ENCODE results near the gene DHX32.
"Not testable (repeated sequence)": the region's sequence is repeated elsewhere in the genome, so short reads cannot be mapped to it uniquely, and the experiment has no call there.

DHX32 gene

GRCh38 chr10:125907598-125907997 lies 26.5 kb upstream of the DHX32 start:
- H3K4me2 ChIP-seq (ENCODE audit: low read depth, low read length, poor library complexity, severe bottlenecking); H3K79me2 ChIP-seq (ENCODE audit: insufficient read depth, low read length); H4K20me1 ChIP-seq (ENCODE audit: low read depth, low read length); H3K9me3 ChIP-seq (ENCODE audit: insufficient read depth, low read length); H3F3A ChIP-seq (ENCODE audit: insufficient read depth); H2AFZ ChIP-seq (ENCODE audit: low read depth, low read length, severe bottlenecking); H3K4me3 ChIP-seq (ENCODE audit: insufficient read depth, low read length, poor library complexity, severe bottlenecking); H3K9ac ChIP-seq (ENCODE audit: low read length); H3K27me3 ChIP-seq (ENCODE audit: low read length); H3K36me3 ChIP-seq (ENCODE audit: low read length); H3K9me2 ChIP-seq (replicated peaks; ENCODE audit: insufficient read depth, low read length); H3K27ac ChIP-seq (ENCODE audit: low read depth, low read length): not testable (repeated sequence)

GRCh38 chr10:125905069-125905994 lies 24.2 kb upstream of the DHX32 start:
- H3K9ac ChIP-seq (ENCODE audit: low read length); H3K79me2 ChIP-seq (ENCODE audit: insufficient read depth, low read length): not testable (repeated sequence)

DNA sequence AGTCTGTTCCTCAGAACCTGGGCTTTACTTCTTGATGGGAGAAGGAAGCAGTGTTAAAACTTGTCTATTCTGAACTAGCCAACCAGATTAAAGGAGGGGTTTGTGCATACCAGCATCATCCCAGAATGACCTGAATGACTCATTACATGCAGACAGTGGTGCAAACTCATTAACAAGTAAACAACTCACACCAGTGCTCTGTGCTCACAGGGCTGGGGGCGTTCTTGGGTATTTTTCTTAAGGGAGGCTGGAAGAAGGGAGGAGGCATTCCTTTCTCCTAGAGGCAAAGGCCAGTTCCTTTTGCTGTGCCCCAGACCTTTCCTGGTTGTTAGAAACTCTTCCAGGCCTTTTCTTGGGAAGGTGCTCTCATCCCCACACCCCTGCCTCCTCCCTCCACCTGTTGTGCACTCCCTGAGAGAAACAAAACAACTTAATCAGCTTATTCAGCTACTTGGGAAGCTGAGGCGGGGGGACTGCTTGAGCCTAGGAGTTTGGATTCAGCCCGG lies 22.1 kb upstream of the DHX32 start:
- not testable (repeated sequence) for H3K27ac ChIP-seq (ENCODE audit: low read depth, low read length); H3K9ac ChIP-seq (ENCODE audit: low read length); H3K9me3 ChIP-seq (ENCODE audit: insufficient read depth, low read length); H3K4me2 ChIP-seq (ENCODE audit: low read depth, low read length, poor library complexity, severe bottlenecking); H3K4me3 ChIP-seq (ENCODE audit: insufficient read depth, low read length, poor library complexity, severe bottlenecking); H3K27me3 ChIP-seq (ENCODE audit: low read length); H3K9me2 ChIP-seq (replicated peaks; ENCODE audit: insufficient read depth, low read length); H3F3A ChIP-seq (ENCODE audit: insufficient read depth); H3K36me3 ChIP-seq (ENCODE audit: low read length); H3K79me2 ChIP-seq (ENCODE audit: insufficient read depth, low read length); H2AFZ ChIP-seq (ENCODE audit: low read depth, low read length, severe bottlenecking); H4K20me1 ChIP-seq (ENCODE audit: low read depth, low read length)

More at GRCh38 chr10:125905069-125905994, 24.2 kb upstream of the DHX32 start:
- H3K27me3 ChIP-seq (ENCODE audit: low read length); H2AFZ ChIP-seq (ENCODE audit: low read depth, low read length, severe bottlenecking); H4K20me1 ChIP-seq (ENCODE audit: low read depth, low read length); H3K9me2 ChIP-seq (replicated peaks; ENCODE audit: insufficient read depth, low read length); H3K4me2 ChIP-seq (ENCODE audit: low read depth, low read length, poor library complexity, severe bottlenecking); H3K4me3 ChIP-seq (ENCODE audit: insufficient read depth, low read length, poor library complexity, severe bottlenecking); H3K9me3 ChIP-seq (ENCODE audit: insufficient read depth, low read length); H3F3A ChIP-seq (ENCODE audit: insufficient read depth); H3K27ac ChIP-seq (ENCODE audit: low read depth, low read length); H3K36me3 ChIP-seq (ENCODE audit: low read length): not testable (repeated sequence)

GRCh38 chr10:125900963-125901362 lies 19.9 kb upstream of the DHX32 start:
- H3K27ac ChIP-seq (ENCODE audit: low read depth, low read length); H3K79me2 ChIP-seq (ENCODE audit: insufficient read depth, low read length); H3K27me3 ChIP-seq (ENCODE audit: low read length); H3K9me2 ChIP-seq (replicated peaks; ENCODE audit: insufficient read depth, low read length); H3K36me3 ChIP-seq (ENCODE audit: low read length); H3K9ac ChIP-seq (ENCODE audit: low read length); H2AFZ ChIP-seq (ENCODE audit: low read depth, low read length, severe bottlenecking); H3F3A ChIP-seq (ENCODE audit: insufficient read depth); H3K4me2 ChIP-seq (ENCODE audit: low read depth, low read length, poor library complexity, severe bottlenecking); H3K4me3 ChIP-seq (ENCODE audit: insufficient read depth, low read length, poor library complexity, severe bottlenecking); H4K20me1 ChIP-seq (ENCODE audit: low read depth, low read length); H3K9me3 ChIP-seq (ENCODE audit: insufficient read depth, low read length): not testable (repeated sequence)

DNA sequence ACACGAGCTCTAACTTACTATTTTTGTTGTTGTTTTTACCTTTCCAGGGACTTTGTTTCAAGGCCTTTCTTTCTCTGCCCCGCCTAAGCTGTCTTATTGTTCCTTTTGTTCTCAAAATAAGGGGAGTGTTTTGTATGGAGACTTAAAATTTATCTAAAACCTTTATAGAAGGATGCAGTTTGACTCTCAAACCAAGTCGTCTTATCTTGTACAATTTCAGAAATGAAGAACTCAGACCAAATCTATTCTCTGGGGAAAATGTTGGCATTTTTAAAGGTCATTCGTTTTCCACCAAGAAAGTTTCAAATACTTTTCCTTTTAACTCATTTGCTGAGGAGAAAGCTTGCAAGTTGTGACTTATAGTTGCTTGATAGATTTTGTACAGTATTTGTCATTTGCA lies 16.2 kb upstream of the DHX32 start:
- H3K9me2 ChIP-seq (replicated peaks; ENCODE audit: insufficient read depth, low read length); H3K9me3 ChIP-seq (ENCODE audit: insufficient read depth, low read length); H3K4me3 ChIP-seq (ENCODE audit: insufficient read depth, low read length, poor library complexity, severe bottlenecking); H2AFZ ChIP-seq (ENCODE audit: low read depth, low read length, severe bottlenecking); H4K20me1 ChIP-seq (ENCODE audit: low read depth, low read length); H3K79me2 ChIP-seq (ENCODE audit: insufficient read depth, low read length); H3K9ac ChIP-seq (ENCODE audit: low read length); H3K36me3 ChIP-seq (ENCODE audit: low read length); H3K27ac ChIP-seq (ENCODE audit: low read depth, low read length); H3K27me3 ChIP-seq (ENCODE audit: low read length); H3F3A ChIP-seq (ENCODE audit: insufficient read depth): not testable (repeated sequence)
- H3K4me2 ChIP-seq (ENCODE audit: low read depth, low read length, poor library complexity, severe bottlenecking) = peak overlapping the region; percentile 29

DNA sequence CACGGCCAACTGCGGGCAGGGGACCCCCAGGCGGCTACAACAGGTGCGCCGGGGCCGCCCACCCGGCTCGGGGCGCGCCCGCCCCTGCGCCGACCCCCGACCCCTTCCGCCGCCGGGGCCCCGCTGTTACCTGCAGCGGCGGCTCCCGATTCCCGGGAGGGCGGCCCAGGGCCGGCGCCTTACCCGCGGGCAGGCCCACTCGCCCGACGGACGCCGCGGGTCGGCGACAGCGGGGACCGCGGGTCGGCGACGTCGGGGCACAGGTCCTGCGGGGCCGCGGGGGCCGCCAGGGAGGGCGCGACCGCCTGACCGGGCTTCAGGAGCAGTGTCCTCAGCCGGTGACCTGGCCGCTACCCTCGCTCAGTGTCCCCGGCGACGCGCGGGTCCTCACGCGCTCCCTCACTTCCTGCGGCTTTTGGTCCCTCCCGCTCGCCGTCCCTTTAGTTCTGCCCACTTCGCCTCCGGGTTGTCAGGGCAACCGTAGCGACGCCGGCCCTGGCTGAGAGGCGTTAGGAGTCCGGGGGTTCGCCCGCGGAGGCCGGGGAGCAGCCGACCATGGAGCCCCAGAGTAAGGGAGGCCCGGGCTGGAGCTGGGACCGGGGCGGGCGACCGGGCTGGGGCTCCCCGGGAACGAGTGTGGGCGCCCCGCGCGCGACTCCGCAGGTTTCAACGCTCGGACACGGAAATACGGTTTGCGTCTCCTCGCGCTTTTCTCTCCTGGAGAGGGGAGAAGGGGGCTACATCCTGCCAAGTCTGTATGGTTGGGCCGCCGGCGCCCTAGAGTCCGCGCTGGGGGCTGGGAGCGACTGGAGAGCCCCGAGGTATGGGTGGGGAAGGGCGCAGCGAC lies 15.2 kb upstream of the DHX32 start, which contains the start of gene FANK1:
Gene FANK1 (plus strand): TSS at position 477 of the 847 bp plus-strand sequence. CDS start 79 bp downstream, at position 556.
- peak within 1 kb of the TSS; percentile 52 for H3K4me2 ChIP-seq (ENCODE audit: low read depth, low read length, poor library complexity, severe bottlenecking)
- peak within 1 kb of the TSS; percentile 74 for H2AFZ ChIP-seq (ENCODE audit: low read depth, low read length, severe bottlenecking)
- peak within 1 kb of the TSS; percentile 50 for H3K4me3 ChIP-seq (ENCODE audit: insufficient read depth, low read length, poor library complexity, severe bottlenecking)
- H3F3A ChIP-seq (ENCODE audit: insufficient read depth); H4K20me1 ChIP-seq (ENCODE audit: low read depth, low read length); H3K36me3 ChIP-seq (ENCODE audit: low read length); H3K79me2 ChIP-seq (ENCODE audit: insufficient read depth, low read length); H3K27ac ChIP-seq (ENCODE audit: low read depth, low read length); H3K9me3 ChIP-seq (ENCODE audit: insufficient read depth, low read length); H3K27me3 ChIP-seq (ENCODE audit: low read length); H3K9me2 ChIP-seq (replicated peaks; ENCODE audit: insufficient read depth, low read length): not testable (repeated sequence)
- H3K9ac ChIP-seq (ENCODE audit: low read length) = peak within 1 kb of the TSS; percentile 44

GRCh38 chr10:125895130-125896087 lies 14.3 kb upstream of the DHX32 start:
- not testable (repeated sequence) for H3K27ac ChIP-seq (ENCODE audit: low read depth, low read length); H4K20me1 ChIP-seq (ENCODE audit: low read depth, low read length); H3K36me3 ChIP-seq (ENCODE audit: low read length); H3K79me2 ChIP-seq (ENCODE audit: insufficient read depth, low read length); H3K27me3 ChIP-seq (ENCODE audit: low read length); H3K9me3 ChIP-seq (ENCODE audit: insufficient read depth, low read length); H3K9me2 ChIP-seq (replicated peaks; ENCODE audit: insufficient read depth, low read length); H3F3A ChIP-seq (ENCODE audit: insufficient read depth)
- Histone ChIP-seq H3K4me2 (ENCODE audit: low read depth, low read length, poor library complexity, severe bottlenecking) (peak overlapping the region; percentile 52), H3K4me3 (ENCODE audit: insufficient read depth, low read length, poor library complexity, severe bottlenecking) (peak overlapping the region; percentile 50), H3K9ac (ENCODE audit: low read length) (peak overlapping the region; percentile 44), H2AFZ (ENCODE audit: low read depth, low read length, severe bottlenecking) (peak overlapping the region; percentile 74)
